GM12873 (cell line): ENCODE measurements around the gene TMIGD2.

Experiments used
- CTCF ChIP-seq: IDR thresholded peaks from 2 replicates; pipeline ENCODE4 v1.5.1; 2012; ENCODE audit warnings: low read depth, mild to moderate bottlenecking, moderate library complexity, low read length, control low read depth; ENCODE audit not compliant: insufficient read depth; ENCODE audit errors: missing control alignments

Gene TMIGD2

DNA sequence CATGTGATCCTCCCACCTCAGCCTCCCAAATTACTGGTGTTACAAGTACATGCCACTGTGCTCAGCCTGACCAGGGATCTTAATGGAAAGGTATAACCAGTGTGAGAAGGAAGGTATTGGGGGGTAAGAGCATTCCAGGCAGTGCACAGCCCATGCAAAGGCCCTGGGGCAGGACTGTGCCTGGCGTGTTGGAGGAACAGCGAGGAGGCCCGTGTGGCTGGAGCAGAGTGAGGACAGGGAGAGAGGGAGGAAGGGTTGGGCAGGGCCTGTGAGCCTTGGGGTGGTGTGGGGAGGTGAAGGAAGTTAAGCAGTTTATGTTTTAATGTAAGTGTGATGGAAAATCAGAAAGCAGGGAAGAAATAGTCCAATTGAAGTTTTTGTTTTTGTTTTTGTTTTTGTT is 1.6 kb downstream of the TMIGD2 start:
- no peak for TF ChIP-seq CTCF

GRCh38 chr19:4298810-4299550 is 3.2 kb downstream of the TMIGD2 start:
- no peak for TF ChIP-seq CTCF

GRCh38 chr19:4297901-4298809 is 4.0 kb downstream of the TMIGD2 start:
- no peak for TF ChIP-seq CTCF

- TF ChIP-seq CTCF, result no peak
These were observed 6.0 kb downstream of the TMIGD2 start for GRCh38 chr19:4295972-4296771.

DNA sequence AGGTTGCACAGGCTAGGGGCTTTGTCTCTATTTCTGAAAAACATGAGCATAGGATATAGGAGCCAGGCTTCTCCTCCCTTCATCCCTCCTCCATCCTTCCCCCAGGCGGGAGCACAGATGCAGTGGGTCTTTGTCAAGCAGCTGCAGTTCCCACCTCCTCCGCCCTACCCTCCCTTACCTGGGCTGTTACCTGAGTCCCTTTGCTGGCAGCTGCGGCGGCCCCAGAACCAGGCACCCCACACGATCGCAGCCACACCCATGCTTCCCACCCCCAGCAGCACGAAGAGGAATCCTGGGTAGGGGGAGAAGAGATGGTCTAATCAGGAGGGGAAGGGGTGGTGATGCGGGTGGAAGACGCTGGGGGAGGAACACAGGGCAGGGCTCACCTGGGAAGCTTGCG is 7.8 kb downstream of the TMIGD2 start:
- no peak for TF ChIP-seq CTCF

DNA sequence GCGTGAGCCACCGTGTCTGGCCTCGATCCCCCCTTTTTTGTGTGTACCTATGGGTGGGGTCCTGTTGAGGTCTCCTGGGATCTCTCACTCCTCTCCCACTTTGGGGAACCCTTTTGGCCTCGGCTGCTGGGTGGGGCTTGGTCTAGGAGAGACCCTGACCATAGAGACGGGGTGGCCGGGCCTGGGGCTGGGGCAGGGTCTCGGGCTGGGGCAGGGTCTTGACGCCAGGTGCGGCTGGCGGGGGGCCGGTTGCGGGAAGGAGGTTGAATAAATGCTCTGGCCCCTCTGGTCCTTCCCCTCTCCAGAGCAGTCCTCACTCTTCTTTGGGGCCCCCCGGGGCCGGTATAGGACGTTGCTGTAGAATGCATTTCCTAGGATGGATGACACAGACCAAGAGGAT is 9.7 kb downstream of the TMIGD2 start:
- no peak for TF ChIP-seq CTCF
